GM23338 (cell line): ENCODE results near the gene CWC22.

Experiments
- CREB1 ChIP-seq: fragments of 250-450 bp; sonication (Bioruptor Pico); IDR thresholded peaks from 2 replicates; pipeline ENCODE4 v1.5.0; 2020; ENCODE audit warnings: low read depth, mild to moderate bottlenecking, moderate library complexity
- CTCF ChIP-seq, 2 experiments: fragments of 200-600 bp in 1 of 2; sonication (generic) in 1 of 2; conservative IDR thresholded peaks; 2 replicates each; pipeline versions ENCODE4 v1.5.1 to v1.6.1; 2016 to 2017; ENCODE audit warnings: antibody characterized with exemption in 2 of 2, low read depth in 2 of 2, mild to moderate bottlenecking in 2 of 2, moderate library complexity in 1 of 2
- STAT1 ChIP-seq: IDR thresholded peaks from one replicate; pipeline ENCODE4 v1.6.1; 2016; ENCODE audit warnings: antibody characterized with exemption; ENCODE audit not compliant: unreplicated experiment

GRCh38 chr2:179985163-179985820 lies 21.8 kb downstream of the CWC22 start:
- TF ChIP-seq STAT1 (no peak), CTCF (conservative IDR thresholded peaks at IDR 0.05; ENCODE audit: low read depth in 2 of 2) (no peak), CREB1 (no peak)
